HepG2 (cell line): ENCODE results near the gene PPP2R2C. TPM values are rescaled to one million over a fixed set of nuclear protein-coding genes. Genes with fewer than 3 reads are reported as not detected.

Source experiments
- CBX2 ChIP-seq, 2 experiments: fragments of 200-600 bp in 1 of 2; sonication (generic); formaldehyde crosslinking in 1 of 2; IDR thresholded peaks; 2 replicates each; pipeline versions ENCODE4 v1.7.0 to v1.8.1; 2018 to 2022; ENCODE audit warnings: low read depth in 2 of 2, low read length in 1 of 2, mild to moderate bottlenecking in 1 of 2, missing genetic modification reagents in 1 of 2
- GTF2F1 ChIP-seq: fragments of 150-350 bp; IDR thresholded peaks from 2 replicates; pipeline ENCODE4 v1.6.1; 2014; ENCODE audit warnings: low read length
- KDM3A ChIP-seq: IDR thresholded peaks from 2 replicates; pipeline ENCODE4 v1.6.1; 2018; ENCODE audit warnings: low read depth, missing compliant biosample characterization
- PATZ1 ChIP-seq: sonication (generic); formaldehyde crosslinking; IDR thresholded peaks from 2 replicates; pipeline ENCODE4 v1.4.0; 2020; ENCODE audit warnings: missing genetic modification reagents
- RCOR2 ChIP-seq: IDR thresholded peaks from 2 replicates; pipeline ENCODE4 v1.6.1; 2016; ENCODE audit warnings: missing biosample characterization, missing genetic modification reagents
- ZFAT ChIP-seq: sonication (generic); formaldehyde crosslinking; conservative IDR thresholded peaks from 2 replicates; pipeline ENCODE4 v1.8.1; 2023; ENCODE audit warnings: missing genetic modification reagents, inconsistent platforms
- ZNF225 ChIP-seq: sonication (generic); formaldehyde crosslinking; IDR thresholded peaks from 2 replicates; pipeline ENCODE4 v1.4.0; 2020; ENCODE audit warnings: mild to moderate bottlenecking, missing genetic modification reagents
- ZNF333 ChIP-seq: sonication (generic); formaldehyde crosslinking; IDR thresholded peaks from 2 replicates; pipeline ENCODE4 v1.4.0; 2020; ENCODE audit warnings: mild to moderate bottlenecking, missing genetic modification reagents, borderline replicate concordance
- ZNF512 ChIP-seq: sonication (generic); formaldehyde crosslinking; IDR thresholded peaks from 2 replicates; pipeline ENCODE4 v1.4.0; 2020; ENCODE audit warnings: mild to moderate bottlenecking, missing genetic modification reagents
- ZNF768 ChIP-seq: sonication (generic); formaldehyde crosslinking; IDR thresholded peaks from 2 replicates; pipeline ENCODE4 v1.4.0; 2020; ENCODE audit warnings: missing genetic modification reagents
- polyA plus RNA-seq, 8 experiments: library from polyadenylated mRNA; depleted of rRNA in 3 of 8; stranded (reverse) in 7 of 8; unstranded in 1 of 8; fragments of >200 nt; fragmentation: Illumina TruSeq in 4 of 8; extraction: Trizol in 4 of 8; gene quantifications; 2 replicates each; pipeline versions ENCODE4 v1.2.1 to v1.2.3, GENCODE V29; 2011 to 2016; ENCODE audit warnings: low read depth in 4 of 8, missing spikeins in 1 of 8, mixed read lengths in 1 of 8; ENCODE audit not compliant: insufficient read depth in 1 of 8
- total RNA-seq, 5 experiments: library from RNA; depleted of rRNA; stranded (reverse); fragments of >200 nt; fragmentation: Illumina TruSeq; extraction: Trizol; gene quantifications; 2 replicates each; pipeline ENCODE4 v1.2.3, GENCODE V29; 2016; ENCODE audit warnings: low read depth in 1 of 5

PPP2R2C gene
- total and polyA plus RNA-seq, 2 of the 13 experiments (the other 11 are each of a cell fraction or from before 2014, with no cell fraction given): 0.60 to 8.6 TPM

DNA sequence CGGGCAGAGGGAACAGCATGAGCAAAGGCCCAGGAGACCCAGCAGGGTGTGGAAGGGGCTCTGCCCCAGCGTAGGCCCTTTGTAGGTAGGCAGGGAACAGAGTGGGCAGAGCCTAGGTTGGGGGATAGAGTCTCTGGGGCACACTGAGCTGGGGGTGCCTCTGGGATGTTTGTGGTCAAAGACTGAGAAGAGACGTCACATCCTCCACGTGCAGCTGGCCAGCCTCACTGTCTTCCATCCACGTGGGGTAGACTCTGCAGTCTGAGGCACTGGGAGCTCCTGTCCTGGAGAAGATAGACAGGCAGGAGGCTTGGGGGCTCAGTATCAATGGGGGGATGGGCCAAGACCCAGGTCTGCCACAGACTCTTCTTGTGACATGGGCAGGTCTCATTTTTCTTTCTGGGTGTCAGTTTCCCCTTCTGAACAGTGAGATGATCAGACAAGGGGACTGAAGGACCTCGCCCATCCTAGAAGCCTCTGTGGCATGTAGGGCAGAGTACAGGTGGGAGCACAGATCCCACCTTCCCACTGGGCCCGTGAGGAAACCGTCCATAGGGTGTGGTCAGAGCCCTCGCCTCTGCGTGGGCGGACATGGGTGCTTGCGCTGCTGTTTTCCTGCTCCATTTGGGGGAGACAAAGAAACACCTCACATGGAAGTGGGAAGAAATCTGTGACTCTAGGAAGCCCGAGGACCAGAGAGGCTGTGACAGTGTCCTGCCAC is 179.9 kb downstream of the PPP2R2C start (continued):
- no peak for TF ChIP-seq ZFAT
- TF ChIP-seq KDM3A (CRISPR knock-in tag): no peak
- TF ChIP-seq ZNF225 (CRISPR knock-in tag): no peak
- TF ChIP-seq ZNF512 (CRISPR knock-in tag): no peak
- TF ChIP-seq ZNF768 (CRISPR knock-in tag): no peak
- TF ChIP-seq RCOR2 (CRISPR knock-in tag): no peak
- no peak for TF ChIP-seq GTF2F1
- TF ChIP-seq ZNF333 (CRISPR knock-in tag): no peak
- no peak for TF ChIP-seq CBX2 (IDR thresholded peaks at IDR 0.05; ENCODE audit: low read depth, low read length)
- TF ChIP-seq CBX2 (CRISPR knock-in tag; IDR thresholded peaks at IDR 0.05; ENCODE audit: low read depth): no peak
- no peak for TF ChIP-seq PATZ1 (CRISPR knock-in tag)
- TF ChIP-seq, all 625 proteins: peak for 0
